Activated T-helper 2 cell treated with anti-CD3 and anti-CD28 coated beads, Interferon-gamma antibody, Interleukin-2, Interleukin-4, amounts not matched to agents 10 μg/mL and 5 μg/mL and 100 μg/mL, durations not matched to agents 14 hours and 24 hours and 36 hours (primary cell): Measurements from ENCODE around the gene ITGB5. TPM values are rescaled to one million over a fixed set of nuclear protein-coding genes. Genes with fewer than 3 reads are reported as not detected.

Source experiments
- DNase-seq: peaks from one replicate; pipeline ENCODE4 v3.0.0; 2021; ENCODE audit warnings: low spot score
- H3K27ac Mint-ChIP-seq: one replicate; pipeline ENCODE4 v1.8.0; 2021; ENCODE audit warnings: mixed read lengths
- H3K27me3 Mint-ChIP-seq: one replicate; pipeline ENCODE4 v1.8.0; 2021; ENCODE audit warnings: low read depth, mixed read lengths
- H3K36me3 Mint-ChIP-seq: one replicate; pipeline ENCODE4 v1.8.0; 2021; ENCODE audit warnings: low read depth, mixed read lengths
- H3K4me1 Mint-ChIP-seq: one replicate; pipeline ENCODE4 v1.8.0; 2021; ENCODE audit warnings: low read depth, mixed read lengths
- H3K4me3 Mint-ChIP-seq: one replicate; pipeline ENCODE4 v1.8.0; 2021; ENCODE audit warnings: low read depth, mild to moderate bottlenecking, moderate library complexity, mixed read lengths
- H3K9me3 Mint-ChIP-seq: one replicate; pipeline ENCODE4 v1.8.0; 2021; ENCODE audit warnings: mixed read lengths
- intact Hi-C: fragments of 100-400 bp; cut with micrococcal nuclease; formaldehyde crosslinking; loops from one replicate; pipeline ENCODE4 v1.15.1; 2023
- total RNA-seq: library from RNA; stranded (reverse); gene quantifications from 2 replicates; pipeline ENCODE4 v1.2.3, GENCODE V29; 2022

ITGB5 gene, protein sequence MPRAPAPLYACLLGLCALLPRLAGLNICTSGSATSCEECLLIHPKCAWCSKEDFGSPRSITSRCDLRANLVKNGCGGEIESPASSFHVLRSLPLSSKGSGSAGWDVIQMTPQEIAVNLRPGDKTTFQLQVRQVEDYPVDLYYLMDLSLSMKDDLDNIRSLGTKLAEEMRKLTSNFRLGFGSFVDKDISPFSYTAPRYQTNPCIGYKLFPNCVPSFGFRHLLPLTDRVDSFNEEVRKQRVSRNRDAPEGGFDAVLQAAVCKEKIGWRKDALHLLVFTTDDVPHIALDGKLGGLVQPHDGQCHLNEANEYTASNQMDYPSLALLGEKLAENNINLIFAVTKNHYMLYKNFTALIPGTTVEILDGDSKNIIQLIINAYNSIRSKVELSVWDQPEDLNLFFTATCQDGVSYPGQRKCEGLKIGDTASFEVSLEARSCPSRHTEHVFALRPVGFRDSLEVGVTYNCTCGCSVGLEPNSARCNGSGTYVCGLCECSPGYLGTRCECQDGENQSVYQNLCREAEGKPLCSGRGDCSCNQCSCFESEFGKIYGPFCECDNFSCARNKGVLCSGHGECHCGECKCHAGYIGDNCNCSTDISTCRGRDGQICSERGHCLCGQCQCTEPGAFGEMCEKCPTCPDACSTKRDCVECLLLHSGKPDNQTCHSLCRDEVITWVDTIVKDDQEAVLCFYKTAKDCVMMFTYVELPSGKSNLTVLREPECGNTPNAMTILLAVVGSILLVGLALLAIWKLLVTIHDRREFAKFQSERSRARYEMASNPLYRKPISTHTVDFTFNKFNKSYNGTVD
- total RNA-seq = 3.3 and 4.3 TPM in 2 replicates

GRCh38 chr3:124887177-124887931 is at the start of gene ITGB5:
TSS of gene ITGB5 (minus strand) at chr3:124887365. CDS start at chr3:124887000, 365 bp downstream.
- peaks cover 62% of the 10 kb centered on the region for H3K27me3 Mint-ChIP-seq
- no peak within 1 kb of the TSS for H3K27ac Mint-ChIP-seq
- no peaks in the 10 kb centered on the region for H3K9me3 Mint-ChIP-seq
- peak within 1 kb of the TSS; percentile 56 for H3K4me3 Mint-ChIP-seq
- peaks cover 5% of the 10 kb centered on the region for H3K4me1 Mint-ChIP-seq
- intact Hi-C loops = no loop called here
- H3K36me3 Mint-ChIP-seq = no peaks in the 10 kb centered on the region
- DNase-seq = no peak

GRCh38 chr3:124935794-124936542 is 48.8 kb upstream of the ITGB5 start:
- intact Hi-C loops = no loop called here
- H3K27me3 Mint-ChIP-seq = peaks cover 41% of the 10 kb centered on the region

DNA sequence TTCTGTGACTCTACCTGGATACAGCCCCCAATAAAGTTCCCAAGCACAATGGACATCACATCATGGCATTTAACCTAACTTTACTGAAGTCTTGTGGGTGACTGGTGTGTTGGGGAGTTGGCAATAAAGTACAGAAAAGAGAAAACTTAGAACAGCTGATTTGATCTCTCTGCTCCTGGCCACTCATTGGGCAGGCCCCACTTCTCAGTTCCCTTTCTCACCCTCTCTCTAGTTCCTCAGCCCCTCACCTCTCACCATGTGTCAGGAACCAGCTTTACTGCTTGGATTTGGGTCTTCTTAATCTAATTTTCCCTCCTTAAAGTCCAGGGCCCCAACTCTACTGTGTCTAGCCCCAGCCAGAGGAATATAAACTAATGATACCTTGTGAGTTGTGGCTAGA is 48.1 kb upstream of the ITGB5 start:
- Mint-ChIP-seq H3K36me3 (no peaks in the 10 kb centered on the region), H3K4me1 (no peaks in the 10 kb centered on the region), H3K27me3 (peaks cover 45% of the 10 kb centered on the region), H3K27ac (no peak overlapping the region), H3K9me3 (no peaks in the 10 kb centered on the region), H3K4me3 (no peak overlapping the region)
- no peak for DNase-seq
- intact Hi-C loops = no loop called here

More at GRCh38 chr3:124935794-124936542, 48.8 kb upstream of the ITGB5 start:
- Mint-ChIP-seq H3K27ac (no peak overlapping the region), H3K36me3 (no peaks in the 10 kb centered on the region), H3K4me1 (no peaks in the 10 kb centered on the region), H3K4me3 (no peak overlapping the region), H3K9me3 (no peaks in the 10 kb centered on the region)
- DNase-seq = no peak

DNA sequence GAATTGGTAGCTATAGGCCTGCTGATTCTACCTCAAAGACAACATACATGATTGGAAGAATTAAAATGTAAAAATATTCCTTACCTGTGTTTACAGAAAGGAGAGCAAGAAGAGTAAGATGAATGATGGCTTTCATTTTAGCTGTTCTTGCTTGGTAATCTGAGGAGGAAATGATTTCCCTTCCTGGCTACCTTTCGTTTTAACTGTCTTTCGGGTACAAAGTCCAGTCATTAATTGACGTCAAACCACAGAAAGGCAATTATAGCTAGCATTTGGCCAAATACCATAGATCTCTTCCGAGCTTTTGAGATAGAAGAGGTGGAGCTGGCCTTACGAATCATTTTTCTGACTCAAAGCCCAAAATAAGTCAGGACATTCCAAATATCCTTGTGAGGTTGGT is 47.4 kb upstream of the ITGB5 start, which contains the start of gene MUC13:
Gene MUC13 (minus strand): TSS at position 175 of the 400 bp plus-strand sequence. CDS start 39 bp downstream, at position 136.
- no peaks in the 10 kb centered on the region for H3K4me1 Mint-ChIP-seq
- H3K27ac Mint-ChIP-seq = no peak within 1 kb of the TSS
- intact Hi-C loops = no loop called here
- H3K4me3 Mint-ChIP-seq = no peak within 1 kb of the TSS
- no peaks in the 10 kb centered on the region for H3K9me3 Mint-ChIP-seq
- no peaks in the 10 kb centered on the region for H3K36me3 Mint-ChIP-seq
- DNase-seq = no peak
- peaks cover 45% of the 10 kb centered on the region for H3K27me3 Mint-ChIP-seq

DNA sequence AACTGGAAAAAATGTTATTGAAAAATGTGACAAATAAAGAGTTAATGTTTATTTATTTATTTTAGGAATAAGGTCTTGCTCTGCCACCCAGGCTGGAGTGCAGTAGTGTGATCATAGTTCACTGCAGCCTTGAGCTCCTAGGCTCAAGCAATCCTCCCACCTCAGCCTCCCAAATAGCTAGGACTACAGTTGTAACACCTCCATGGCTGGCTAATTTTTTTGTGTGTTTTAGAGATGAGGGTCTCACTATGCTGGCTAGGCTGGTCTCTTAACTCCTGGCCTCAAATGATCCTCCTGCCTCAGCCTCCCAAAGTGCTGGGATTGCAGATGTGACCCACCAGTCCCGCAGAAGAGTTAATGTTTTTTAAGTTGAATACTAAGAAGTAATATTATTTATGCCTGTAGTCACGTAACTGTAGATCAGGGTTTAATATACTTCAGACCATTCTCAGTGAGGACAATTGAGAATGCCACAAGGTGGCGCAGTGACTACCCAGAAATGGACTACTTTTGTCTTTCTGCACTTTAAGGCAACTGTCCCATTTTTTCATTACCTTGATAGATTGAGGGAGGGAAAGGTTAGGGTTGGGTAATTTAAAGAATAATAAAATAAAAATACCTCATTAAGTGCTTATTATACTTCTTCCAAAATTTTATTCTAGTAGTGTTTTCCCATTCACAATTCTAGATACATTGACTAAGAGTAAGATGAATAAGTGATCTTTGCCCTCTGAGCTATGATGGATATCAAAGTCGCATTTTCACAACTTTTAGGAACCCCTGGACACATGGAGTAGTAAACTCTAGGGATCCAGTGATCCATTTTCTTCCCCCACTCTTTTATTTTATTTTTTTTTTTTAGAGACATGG is 41.4 kb upstream of the ITGB5 start:
- Mint-ChIP-seq H3K4me1 (peaks cover 4% of the 10 kb centered on the region), H3K27me3 (peaks cover 58% of the 10 kb centered on the region), H3K9me3 (no peaks in the 10 kb centered on the region), H3K27ac (no peak overlapping the region), H3K36me3 (no peaks in the 10 kb centered on the region), H3K4me3 (no peak overlapping the region)
- peak; percentile 35 for DNase-seq
- intact Hi-C loops = loop anchor here (1.0 kb wide), 2 partner anchors 274 to 509 kb away; no protein-coding TSS in a partner anchor

GRCh38 chr3:124927574-124928045 is 40.4 kb upstream of the ITGB5 start:
- intact Hi-C loops = loop anchor here (1.0 kb wide), 2 partner anchors 275 to 510 kb away; no protein-coding TSS in a partner anchor

DNA sequence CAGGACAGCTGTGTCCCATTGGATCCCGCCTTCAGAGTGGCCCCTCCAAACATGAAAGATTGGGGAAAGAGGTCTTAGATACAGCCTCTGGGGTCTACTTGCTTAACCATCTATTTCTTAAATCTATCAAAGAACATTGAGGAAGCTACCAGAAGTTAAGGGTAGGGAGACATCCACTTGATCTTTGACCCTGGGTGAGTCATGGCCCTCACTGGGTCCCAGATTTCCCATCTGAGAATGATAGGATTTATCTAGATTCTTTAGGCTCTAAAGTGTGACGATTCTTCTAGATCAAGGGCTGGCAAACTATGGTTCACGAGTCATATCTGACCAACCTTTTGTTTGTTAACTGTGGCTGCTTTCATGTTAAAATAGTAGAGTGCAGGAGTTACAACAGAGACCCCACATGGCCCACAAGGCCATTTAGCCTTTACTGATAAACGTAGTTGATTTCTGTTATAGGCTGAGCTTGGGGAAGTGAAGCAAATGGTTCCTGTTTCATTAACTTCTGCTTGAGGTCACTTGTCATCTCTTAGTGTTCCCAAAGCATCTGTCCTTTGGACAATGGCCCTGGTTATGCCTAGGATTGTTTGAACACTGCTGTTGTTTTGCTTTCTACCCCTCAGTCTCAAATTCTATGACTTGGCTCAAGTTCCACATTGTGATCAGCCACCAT is 39.4 kb upstream of the ITGB5 start:
- Mint-ChIP-seq H3K4me3 (no peak overlapping the region), H3K27ac (no peak overlapping the region), H3K9me3 (no peaks in the 10 kb centered on the region), H3K36me3 (no peaks in the 10 kb centered on the region), H3K4me1 (peaks cover 4% of the 10 kb centered on the region), H3K27me3 (peaks cover 57% of the 10 kb centered on the region)
- intact Hi-C loops = no loop called here
- DNase-seq = no peak

More at GRCh38 chr3:124927574-124928045, 40.4 kb upstream of the ITGB5 start:
- Mint-ChIP-seq H3K4me3 (no peak overlapping the region), H3K4me1 (peaks cover 4% of the 10 kb centered on the region), H3K9me3 (no peaks in the 10 kb centered on the region), H3K36me3 (no peaks in the 10 kb centered on the region), H3K27ac (no peak overlapping the region), H3K27me3 (peaks cover 58% of the 10 kb centered on the region)
- DNase-seq = no peak

- H3K27ac Mint-ChIP-seq = no peak overlapping the region
- intact Hi-C loops = no loop called here
- H3K27me3 Mint-ChIP-seq = peaks cover 51% of the 10 kb centered on the region
- no peak for DNase-seq
- no peaks in the 10 kb centered on the region for H3K36me3 Mint-ChIP-seq
- H3K4me3 Mint-ChIP-seq = no peak overlapping the region
- H3K9me3 Mint-ChIP-seq = no peaks in the 10 kb centered on the region
- peaks cover 4% of the 10 kb centered on the region for H3K4me1 Mint-ChIP-seq
Observed at GRCh38 chr3:124924741-124925140, 37.6 kb upstream of the ITGB5 start.

DNA sequence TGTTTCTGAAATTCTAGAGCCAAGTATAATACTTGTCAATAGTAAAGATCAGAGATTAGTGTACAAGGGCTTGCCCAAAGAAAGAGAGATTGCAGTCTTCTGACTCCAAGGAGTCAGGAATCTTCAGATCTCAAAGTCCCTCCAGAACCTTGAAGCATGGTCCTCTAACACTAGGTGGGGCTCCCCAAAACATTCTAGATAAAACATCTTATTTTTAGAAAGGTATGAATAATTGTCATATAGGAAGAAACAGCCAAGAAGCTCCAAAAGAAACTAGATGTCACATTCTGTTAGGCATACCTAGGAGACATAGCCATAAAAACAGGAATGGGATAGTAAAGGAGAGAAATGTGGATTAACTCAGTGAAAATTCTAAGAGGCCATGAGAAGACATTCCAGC is 36.7 kb upstream of the ITGB5 start:
- H3K27me3 Mint-ChIP-seq = peaks cover 49% of the 10 kb centered on the region
- H3K27ac Mint-ChIP-seq = no peak overlapping the region
- no peaks in the 10 kb centered on the region for H3K9me3 Mint-ChIP-seq
- H3K4me3 Mint-ChIP-seq = no peak overlapping the region
- intact Hi-C loops = no loop called here
- no peak for DNase-seq
- H3K36me3 Mint-ChIP-seq = no peaks in the 10 kb centered on the region
- peaks cover 4% of the 10 kb centered on the region for H3K4me1 Mint-ChIP-seq

- no peak overlapping the region for H3K27ac Mint-ChIP-seq
- no peaks in the 10 kb centered on the region for H3K4me1 Mint-ChIP-seq
- no peaks in the 10 kb centered on the region for H3K9me3 Mint-ChIP-seq
- no peak overlapping the region for H3K4me3 Mint-ChIP-seq
- intact Hi-C loops = no loop called here
- no peak for DNase-seq
- H3K27me3 Mint-ChIP-seq = peaks cover 39% of the 10 kb centered on the region
- no peaks in the 10 kb centered on the region for H3K36me3 Mint-ChIP-seq
Observed at GRCh38 chr3:124920718-124921117, 33.6 kb upstream of the ITGB5 start.

DNA sequence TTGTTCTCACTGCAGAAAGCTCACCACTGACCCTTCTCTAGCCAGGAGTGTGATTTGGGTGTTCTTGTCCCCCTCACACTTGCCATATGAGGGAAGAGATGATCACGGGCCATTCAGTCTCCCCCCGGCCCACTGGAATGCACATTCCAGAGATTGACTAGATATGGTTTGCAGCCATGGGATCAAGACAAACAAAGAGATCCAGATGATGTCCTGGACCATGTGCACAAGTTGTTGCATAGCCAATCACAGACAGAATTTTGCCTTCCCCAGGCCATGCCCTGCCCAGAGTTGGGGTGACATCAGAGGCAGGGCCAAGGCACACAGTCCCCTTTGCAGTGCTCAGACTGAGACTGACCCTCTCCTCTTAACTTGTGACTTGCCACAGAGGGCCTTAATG is 32.6 kb upstream of the ITGB5 start:
- H3K36me3 Mint-ChIP-seq = no peaks in the 10 kb centered on the region
- DNase-seq = no peak
- no peaks in the 10 kb centered on the region for H3K4me1 Mint-ChIP-seq
- no peak overlapping the region for H3K4me3 Mint-ChIP-seq
- no peak overlapping the region for H3K27ac Mint-ChIP-seq
- H3K9me3 Mint-ChIP-seq = no peaks in the 10 kb centered on the region
- intact Hi-C loops = no loop called here
- H3K27me3 Mint-ChIP-seq = peaks cover 36% of the 10 kb centered on the region
